Endothelial cell of umbilical vein (primary cell): ENCODE results near the gene MRPL4. TPM values are rescaled to one million over a fixed set of nuclear protein-coding genes. Genes with fewer than 3 reads are reported as not detected.

Source experiments
- BruUV-seq: library from RNA; stranded (reverse); fragments of 400-500 nt; replicated peaks from 2 replicates; lab custom pipeline; 2021; lab: Mats Ljungman, UMichigan
- CTCF ChIA-PET: fragments of 300-600, 350-600 bp; sonication (Branson Sonifier 250); formaldehyde crosslinking; loops from one replicate; lab custom pipeline; 2021; ENCODE audit warnings: antibody characterized with exemption, inconsistent platforms; lab: Charles Lee
- POLR2A ChIA-PET: fragments of 300-600, 350-600 bp; sonication (Branson Sonifier 250); formaldehyde crosslinking; loops from one replicate; lab custom pipeline; 2021; ENCODE audit warnings: antibody characterized with exemption, inconsistent platforms; lab: Charles Lee
- DNase-seq: peaks from one replicate; pipeline ENCODE4 v3.0.0-alpha.2; 2011; ENCODE audit warnings: low read depth, low spot score
- FAIRE-seq: peaks from 2 replicates; lab custom pipeline; 2011; peaks lifted over from hg19 to GRCh38; lab: Jason Lieb, UNC
- H2AFZ ChIP-seq: 2 replicates; pipeline ENCODE4 v1.6.0; 2012; ENCODE audit warnings: low read depth, low read length, control low read depth, inconsistent platforms
- H3K27ac ChIP-seq: 2 replicates; pipeline ENCODE4 v1.5.1; 2011; ENCODE audit warnings: low read depth, mild to moderate bottlenecking, control low read depth, low read length, moderate library complexity; ENCODE audit not compliant: insufficient read depth
- H3K27me3 ChIP-seq, 2 experiments: 2 replicates each; pipeline versions ENCODE4 v1.6.0 to v1.6.1; 2011; ENCODE audit warnings: low read length in 2 of 2, mixed read lengths in 1 of 2; ENCODE audit not compliant: control insufficient read depth in 2 of 2, insufficient read depth in 2 of 2
- H3K36me3 ChIP-seq, 2 experiments: 2 replicates in 1 of 2; 3 replicates in 1 of 2; pipeline ENCODE4 v1.5.1; 2011; ENCODE audit warnings: low read length in 2 of 2, mild to moderate bottlenecking in 1 of 2, moderate library complexity in 1 of 2; ENCODE audit not compliant: control insufficient read depth in 2 of 2, insufficient read depth in 2 of 2; ENCODE audit errors: extremely low read depth in 1 of 2
- H3K4me1 ChIP-seq: 3 replicates; pipeline ENCODE4 v1.5.1; 2011; ENCODE audit warnings: mild to moderate bottlenecking, low read length; ENCODE audit not compliant: control insufficient read depth, insufficient read depth; ENCODE audit errors: extremely low read depth
- H3K4me2 ChIP-seq: 2 replicates; pipeline ENCODE4 v1.6.1; 2011; ENCODE audit warnings: low read length, control low read depth, mixed read lengths; ENCODE audit not compliant: insufficient read depth
- H3K4me3 ChIP-seq, 3 experiments: fragments of 200-600 bp in 1 of 3; sonication (generic), shearing (Covaris generic) in 1 of 3; replicated peaks in 1 of 3; 2 replicates each; pipeline ENCODE4 v1.5.1; 2011 to 2016; ENCODE audit warnings: control low read depth in 3 of 3, low read length in 3 of 3, mild to moderate bottlenecking in 2 of 3, inconsistent platforms in 1 of 3, low read depth in 1 of 3, moderate library complexity in 1 of 3; ENCODE audit not compliant: insufficient read depth in 1 of 3
- H3K79me2 ChIP-seq: 2 replicates; pipeline ENCODE4 v1.6.0; 2012; ENCODE audit warnings: low read length, inconsistent platforms; ENCODE audit not compliant: control insufficient read depth, insufficient read depth
- H3K9ac ChIP-seq: replicated peaks from 2 replicates; pipeline ENCODE3; 2011; ENCODE audit warnings: low read length, control low read depth; ENCODE audit not compliant: insufficient read depth; ENCODE audit errors: extremely low read depth
- H3K9me1 ChIP-seq: replicated peaks from 3 replicates; pipeline ENCODE4 v1.6.0; 2011; ENCODE audit warnings: mild to moderate bottlenecking, low read length; ENCODE audit not compliant: control insufficient read depth, insufficient read depth; ENCODE audit errors: extremely low read depth
- H3K9me3 ChIP-seq: replicated peaks from 2 replicates; pipeline ENCODE4 v1.5.1; 2012; ENCODE audit warnings: low read length, inconsistent platforms; ENCODE audit not compliant: control insufficient read depth, insufficient read depth
- H4K20me1 ChIP-seq: replicated peaks from 2 replicates; pipeline ENCODE3; 2011; ENCODE audit warnings: mild to moderate bottlenecking, low read length; ENCODE audit not compliant: control insufficient read depth, insufficient read depth; ENCODE audit errors: extremely low read depth
- EZH2 ChIP-seq: IDR thresholded peaks from 2 replicates; pipeline ENCODE4 v1.6.1; 2012; ENCODE audit warnings: borderline replicate concordance, low read depth, mild to moderate bottlenecking, moderate library complexity, low read length, inconsistent platforms; ENCODE audit not compliant: severe bottlenecking
- FOS ChIP-seq: IDR thresholded peaks from 2 replicates; pipeline ENCODE4 v1.6.1; 2011; ENCODE audit warnings: mild to moderate bottlenecking, low read length, moderate library complexity, borderline replicate concordance; ENCODE audit not compliant: insufficient read depth
- GATA2 ChIP-seq: IDR thresholded peaks from 2 replicates; pipeline ENCODE4 v1.7.0; 2011; ENCODE audit warnings: low read depth, mild to moderate bottlenecking, moderate library complexity, mixed read lengths, low read length; ENCODE audit not compliant: insufficient read length, insufficient read depth
- JUN ChIP-seq: IDR thresholded peaks from 2 replicates; pipeline ENCODE4 v1.6.1; 2011; ENCODE audit warnings: borderline replicate concordance, low read depth; ENCODE audit not compliant: insufficient read length, insufficient read depth
- MYC ChIP-seq: IDR thresholded peaks from one replicate; pipeline ENCODE4 v1.6.1; 2011; ENCODE audit warnings: mild to moderate bottlenecking, low read depth, low read length
- POLR2A ChIP-seq: IDR thresholded peaks from 2 replicates; pipeline ENCODE4 v1.6.1; 2012; ENCODE audit warnings: low read depth, mild to moderate bottlenecking, control low read depth, low read length
- POLR2AphosphoS5 ChIP-seq: IDR thresholded peaks from 2 replicates; pipeline ENCODE4 v1.6.1; 2012; ENCODE audit warnings: low read depth, mild to moderate bottlenecking, control low read depth, low read length, moderate library complexity; ENCODE audit not compliant: insufficient read depth
- dilution Hi-C: fragments of 300-500 bp; cut with MboI; formaldehyde crosslinking; loops from one replicate; pipeline ENCODE4 v1.15.0; 2019; ENCODE audit warnings: low sequenced_read_pairs; ENCODE audit not compliant: extremely low pct_ligation_motif_present
- intact Hi-C: fragments of 100-400 bp; cut with micrococcal nuclease; formaldehyde crosslinking; loops from one replicate; pipeline ENCODE4 v1.10.0; 2022
- polyA plus RNA-seq, 4 experiments: library from polyadenylated mRNA; depleted of rRNA in 3 of 4; stranded (reverse) in 3 of 4; unstranded in 1 of 4; fragments of >200 nt; gene quantifications; 2 replicates each; pipeline versions ENCODE4 v1.2.1 to v1.2.3, GENCODE V29; 2011 to 2012; ENCODE audit warnings: missing spikeins in 1 of 4
- total RNA-seq: library from RNA; stranded (reverse); gene quantifications from 2 replicates; pipeline ENCODE4 v1.2.3, GENCODE V29; 2021
- TF ChIP-seq, protein P1 (sequence below), 2 donors: IDR thresholded peaks; 1 replicate in 1 of 2; 2 replicates in 1 of 2; pipeline ENCODE4 v1.5.1; 2011; ENCODE audit warnings: low read length in 2 of 2, mild to moderate bottlenecking in 2 of 2, moderate library complexity in 2 of 2, control low read depth in 1 of 2, inconsistent platforms in 1 of 2, low read depth in 1 of 2; ENCODE audit not compliant: insufficient read depth in 1 of 2; ENCODE audit errors: extremely low read depth in 1 of 2
- TF ChIP-seq, protein P2 (sequence below): IDR thresholded peaks from 2 replicates; pipeline ENCODE4 v1.6.1; 2011; ENCODE audit not compliant: insufficient read depth, insufficient read length

The MRPL4 gene
- total and polyA plus RNA-seq, 2 donors (not counting 3 experiments of a cell fraction or from before 2014, with no cell fraction given): 70.4 to 118 TPM

DNA sequence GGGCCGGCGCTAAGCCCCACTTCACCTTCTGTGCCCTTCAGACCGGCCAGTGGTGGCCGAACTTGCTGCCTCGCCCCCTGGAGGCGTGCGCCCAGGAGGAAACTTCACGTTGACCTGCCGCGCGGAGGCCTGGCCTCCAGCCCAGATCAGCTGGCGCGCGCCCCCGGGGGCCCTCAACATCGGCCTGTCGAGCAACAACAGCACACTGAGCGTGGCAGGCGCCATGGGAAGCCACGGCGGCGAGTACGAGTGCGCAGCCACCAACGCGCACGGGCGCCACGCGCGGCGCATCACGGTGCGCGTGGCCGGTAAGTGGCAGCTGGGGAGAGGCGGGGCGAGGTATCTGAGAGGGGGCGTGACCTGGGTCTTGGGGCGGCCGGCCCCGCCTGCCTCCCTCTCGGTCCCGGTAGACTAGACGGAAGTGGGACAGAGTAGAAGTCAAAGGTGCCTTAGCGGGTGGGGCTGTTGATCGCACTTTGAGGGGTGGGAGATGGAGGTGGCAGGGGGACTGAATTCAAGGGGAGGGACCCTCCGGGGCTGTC lies 43.4 kb downstream of the MRPL4 start:
- FAIRE-seq (no peak), DNase-seq (peak; percentile 35)
- TF ChIP-seq, protein P1, sequence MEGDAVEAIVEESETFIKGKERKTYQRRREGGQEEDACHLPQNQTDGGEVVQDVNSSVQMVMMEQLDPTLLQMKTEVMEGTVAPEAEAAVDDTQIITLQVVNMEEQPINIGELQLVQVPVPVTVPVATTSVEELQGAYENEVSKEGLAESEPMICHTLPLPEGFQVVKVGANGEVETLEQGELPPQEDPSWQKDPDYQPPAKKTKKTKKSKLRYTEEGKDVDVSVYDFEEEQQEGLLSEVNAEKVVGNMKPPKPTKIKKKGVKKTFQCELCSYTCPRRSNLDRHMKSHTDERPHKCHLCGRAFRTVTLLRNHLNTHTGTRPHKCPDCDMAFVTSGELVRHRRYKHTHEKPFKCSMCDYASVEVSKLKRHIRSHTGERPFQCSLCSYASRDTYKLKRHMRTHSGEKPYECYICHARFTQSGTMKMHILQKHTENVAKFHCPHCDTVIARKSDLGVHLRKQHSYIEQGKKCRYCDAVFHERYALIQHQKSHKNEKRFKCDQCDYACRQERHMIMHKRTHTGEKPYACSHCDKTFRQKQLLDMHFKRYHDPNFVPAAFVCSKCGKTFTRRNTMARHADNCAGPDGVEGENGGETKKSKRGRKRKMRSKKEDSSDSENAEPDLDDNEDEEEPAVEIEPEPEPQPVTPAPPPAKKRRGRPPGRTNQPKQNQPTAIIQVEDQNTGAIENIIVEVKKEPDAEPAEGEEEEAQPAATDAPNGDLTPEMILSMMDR (IDR thresholded peaks at IDR 0.05; ENCODE audit: extremely low read depth in 1 of 2, insufficient read depth in 1 of 2, low read depth in 1 of 2, low read length in 2 of 2): peak; percentile 10 to 44
- TF ChIP-seq, protein P2, sequence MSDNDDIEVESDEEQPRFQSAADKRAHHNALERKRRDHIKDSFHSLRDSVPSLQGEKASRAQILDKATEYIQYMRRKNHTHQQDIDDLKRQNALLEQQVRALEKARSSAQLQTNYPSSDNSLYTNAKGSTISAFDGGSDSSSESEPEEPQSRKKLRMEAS: no peak
- TF ChIP-seq POLR2A: no peak
- TF ChIP-seq EZH2: peak; percentile 48
- no peak for TF ChIP-seq JUN
- no peak for TF ChIP-seq FOS
- no peak for TF ChIP-seq GATA2
- TF ChIP-seq POLR2AphosphoS5: no peak
- TF ChIP-seq MYC: no peak
- BruUV-seq: no TSS peak
- Histone ChIP-seq H3K4me2 (peak overlapping the region; percentile 6), H3K9me1 (no peaks in the 10 kb centered on the region), H2AFZ (no peak overlapping the region), H3K27ac (no peak overlapping the region), H3K27me3 (peaks cover 49 to 58% of the 10 kb centered on the region in 2 experiments), H3K9me3 (no peaks in the 10 kb centered on the region), H3K4me1 (peaks cover 14% of the 10 kb centered on the region), H3K79me2 (no peaks in the 10 kb centered on the region), H4K20me1 (no peaks in the 10 kb centered on the region), H3K36me3 (no peaks in the 10 kb centered on the region), H3K9ac (no peak overlapping the region), H3K4me3 (peak overlapping the region in 1 of 3 experiments; percentile 20)
- intact Hi-C loops (no loop called here), dilution Hi-C loops (no loop called here)
- POLR2A ChIA-PET: no interaction called here
- CTCF ChIA-PET: interaction anchor here (1.2 kb wide), 2 partner anchors 25 to 37 kb away, joined by 3 to 4 read pairs; partner anchors contain the start of gene ICAM1
